ENCODE results near the gene PRIMPOL. TPM values are rescaled to one million over a fixed set of nuclear protein-coding genes. Genes with fewer than 3 reads are reported as not detected.

The PRIMPOL gene
- total RNA-seq, 3 donors from 2014 or later, result 17.1 to 22.5 (median 21.7) TPM

GRCh38 chr4:184660978-184661377 is 11.4 kb downstream of the PRIMPOL start:
- Histone ChIP-seq H3K4me3 (no peak overlapping the region), H3K4me1 (ENCODE audit: low read depth) (no peaks in the 10 kb centered on the region), H3K9me3 (no peaks in the 10 kb centered on the region), H3K36me3 (ENCODE audit: low read depth) (no peaks in the 10 kb centered on the region)
- ATAC-seq, result no peak
- intact Hi-C loops (cut with DNase I, micrococcal nuclease), result no loop called here
- TF ChIP-seq CTCF (IDR thresholded peaks at IDR 0.05), result no peak
- no peak for DNase-seq

- ATAC-seq, result no peak
- H3K4me3 ChIP-seq, result no peak overlapping the region
- no peak for DNase-seq
- intact Hi-C loops (cut with DNase I, micrococcal nuclease), result no loop called here
- H3K9me3 ChIP-seq, result no peaks in the 10 kb centered on the region
- no peak for TF ChIP-seq CTCF (IDR thresholded peaks at IDR 0.05)
- H3K4me1 ChIP-seq (ENCODE audit: low read depth), result no peaks in the 10 kb centered on the region
- H3K36me3 ChIP-seq (ENCODE audit: low read depth), result no peaks in the 10 kb centered on the region
Observed at GRCh38 chr4:184662236-184662635, 12.7 kb downstream of the PRIMPOL start.

GRCh38 chr4:184664445-184665210 is 15.1 kb downstream of the PRIMPOL start:
- H3K36me3 ChIP-seq (ENCODE audit: low read depth), result no peaks in the 10 kb centered on the region
- H3K4me1 ChIP-seq (ENCODE audit: low read depth), result peaks cover 3% of the 10 kb centered on the region
- intact Hi-C loops (cut with DNase I, micrococcal nuclease), result no loop called here
- H3K4me3 ChIP-seq, result no peak overlapping the region
- no peaks in the 10 kb centered on the region for H3K9me3 ChIP-seq
- DNase-seq, result no peak
- peak; percentile 53 for ATAC-seq
- no peak for TF ChIP-seq CTCF (IDR thresholded peaks at IDR 0.05)

GRCh38 chr4:184666670-184667069 is 17.1 kb downstream of the PRIMPOL start:
- intact Hi-C loops (cut with DNase I, micrococcal nuclease), result no loop called here
- DNase-seq, result peak in 1 of 3 donors; percentile 38
- H3K4me3 ChIP-seq, result no peak overlapping the region
- ATAC-seq, result peak; percentile 90
- peaks cover 6% of the 10 kb centered on the region for H3K4me1 ChIP-seq (ENCODE audit: low read depth)
- H3K36me3 ChIP-seq (ENCODE audit: low read depth), result no peaks in the 10 kb centered on the region
- no peaks in the 10 kb centered on the region for H3K9me3 ChIP-seq
- TF ChIP-seq CTCF (IDR thresholded peaks at IDR 0.05), result peak; percentile 8

- no peak for TF ChIP-seq CTCF (IDR thresholded peaks at IDR 0.05)
- Histone ChIP-seq H3K4me3 (no peak overlapping the region), H3K36me3 (ENCODE audit: low read depth) (no peaks in the 10 kb centered on the region), H3K9me3 (no peaks in the 10 kb centered on the region), H3K4me1 (ENCODE audit: low read depth) (peaks cover 6% of the 10 kb centered on the region)
- intact Hi-C loops (cut with DNase I, micrococcal nuclease), result no loop called here
- ATAC-seq, result no peak
- no peak for DNase-seq
Observed at GRCh38 chr4:184668096-184668495, 18.6 kb downstream of the PRIMPOL start.

All from mucosa of descending colon (tissue), 3 donors.